T-helper 1 cell treated with Interleukin-12 subunit alpha and Interleukin-12 subunit beta and Interleukin-4 antibody, amounts not matched to agents 30 ng/mL and 1 ng/mL, for 36 hours (primary cell): Measurements from ENCODE around the gene COL23A1. TPM values are rescaled to one million over a fixed set of nuclear protein-coding genes. Genes with fewer than 3 reads are reported as not detected.

Experiments
- intact Hi-C: fragments of 100-400 bp; cut with micrococcal nuclease; formaldehyde crosslinking; loops from one replicate; pipeline ENCODE4 v1.15.1; 2024
- total RNA-seq: library from RNA; stranded (reverse); gene quantifications from 2 replicates; pipeline ENCODE4 v1.2.3, GENCODE V29; 2022

COL23A1 gene
- total RNA-seq, 1 donor from 2014 or later = not detected

DNA sequence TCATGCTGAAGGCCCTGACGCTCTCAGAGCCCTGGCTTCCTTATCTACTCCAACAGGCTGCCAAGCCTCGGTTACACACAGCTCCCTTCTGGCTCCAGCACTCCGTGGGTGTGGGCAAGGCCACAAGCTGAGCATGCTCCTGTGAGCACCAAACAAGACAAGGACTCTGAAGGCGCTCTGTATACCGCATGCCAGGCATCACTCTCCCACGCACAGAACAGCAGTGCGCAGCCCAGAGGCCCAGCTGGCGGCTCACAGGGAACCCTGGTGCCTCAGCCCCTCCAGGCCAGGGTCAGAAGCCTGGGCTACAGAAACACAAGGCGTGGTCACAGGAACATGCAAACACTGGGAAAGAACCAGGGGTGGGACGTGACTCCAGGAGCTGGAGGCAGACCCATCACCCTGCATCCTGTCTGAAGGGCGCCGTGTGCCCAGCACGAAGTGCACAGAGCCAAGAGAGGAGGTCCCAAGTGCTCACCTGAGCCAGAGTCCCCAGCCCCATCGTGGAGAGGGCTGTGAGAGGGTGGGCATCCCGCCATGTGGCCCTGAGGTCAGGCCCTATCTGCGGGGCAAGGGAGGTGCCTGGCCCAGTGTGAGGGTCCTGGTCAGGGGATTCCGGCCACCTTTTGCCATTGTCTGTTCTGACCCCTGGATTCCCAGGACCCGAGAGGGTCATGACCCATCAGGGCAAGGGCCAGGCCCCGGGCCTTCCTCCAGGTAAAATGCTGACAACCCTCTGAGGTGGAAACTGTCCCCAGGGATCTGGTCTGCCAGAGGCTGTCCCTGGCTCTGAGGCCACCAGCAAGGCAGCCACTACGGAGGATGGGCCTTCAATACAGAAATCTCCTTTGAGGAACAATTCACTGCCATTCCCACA lies 54.7 kb downstream of the COL23A1 start:
- intact Hi-C loops = no loop called here

GRCh38 chr5:178533136-178533535 lies 57.1 kb downstream of the COL23A1 start:
- intact Hi-C loops = no loop called here

- intact Hi-C loops = no loop called here
These were observed 57.5 kb downstream of the COL23A1 start for GRCh38 chr5:178532666-178533065.

- intact Hi-C loops = no loop called here
These were observed 58.0 kb downstream of the COL23A1 start for GRCh38 chr5:178532236-178532635.

GRCh38 chr5:178531786-178532185 lies 58.4 kb downstream of the COL23A1 start:
- intact Hi-C loops = no loop called here

GRCh38 chr5:178530526-178530925 lies 59.7 kb downstream of the COL23A1 start:
- intact Hi-C loops = no loop called here

GRCh38 chr5:178529080-178529479 lies 61.1 kb downstream of the COL23A1 start:
- intact Hi-C loops = no loop called here

- intact Hi-C loops = no loop called here
These were observed 62.5 kb downstream of the COL23A1 start for GRCh38 chr5:178527458-178528307.

DNA sequence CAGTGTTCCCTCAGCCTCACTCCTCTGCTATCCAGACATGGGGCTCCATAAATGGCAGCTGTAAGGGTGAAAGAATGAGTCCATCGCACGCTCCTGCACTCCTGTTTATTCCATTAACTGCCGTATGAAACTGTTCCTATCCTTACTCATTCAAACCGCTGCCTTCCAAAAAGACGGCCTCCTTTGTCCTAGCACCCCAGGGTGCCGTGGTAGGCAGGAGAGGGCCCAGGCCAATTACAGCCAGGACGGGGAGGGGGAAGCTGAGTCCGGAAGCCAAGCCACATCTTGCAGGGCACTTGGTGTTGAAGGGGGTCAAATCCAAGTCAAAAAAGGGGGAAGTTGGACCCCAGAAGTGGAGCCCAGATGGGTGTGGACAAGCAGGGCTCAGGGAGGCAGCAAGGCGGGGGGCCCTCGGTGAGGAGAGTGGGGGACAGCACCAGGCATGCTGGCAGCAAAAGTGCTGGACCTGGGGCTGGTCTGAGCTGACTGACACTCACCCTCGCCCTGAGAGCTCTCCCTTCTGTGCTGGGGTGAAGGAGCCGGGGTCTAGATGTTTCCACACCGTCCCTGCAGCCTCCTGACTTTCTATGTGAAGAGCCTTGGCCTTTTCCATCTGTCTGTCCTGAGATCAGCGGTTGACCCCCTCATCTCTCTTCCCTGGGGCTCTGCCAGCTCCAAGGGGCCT lies 63.3 kb downstream of the COL23A1 start:
- intact Hi-C loops = no loop called here

GRCh38 chr5:178525906-178526732 lies 64.1 kb downstream of the COL23A1 start:
- intact Hi-C loops = no loop called here

DNA sequence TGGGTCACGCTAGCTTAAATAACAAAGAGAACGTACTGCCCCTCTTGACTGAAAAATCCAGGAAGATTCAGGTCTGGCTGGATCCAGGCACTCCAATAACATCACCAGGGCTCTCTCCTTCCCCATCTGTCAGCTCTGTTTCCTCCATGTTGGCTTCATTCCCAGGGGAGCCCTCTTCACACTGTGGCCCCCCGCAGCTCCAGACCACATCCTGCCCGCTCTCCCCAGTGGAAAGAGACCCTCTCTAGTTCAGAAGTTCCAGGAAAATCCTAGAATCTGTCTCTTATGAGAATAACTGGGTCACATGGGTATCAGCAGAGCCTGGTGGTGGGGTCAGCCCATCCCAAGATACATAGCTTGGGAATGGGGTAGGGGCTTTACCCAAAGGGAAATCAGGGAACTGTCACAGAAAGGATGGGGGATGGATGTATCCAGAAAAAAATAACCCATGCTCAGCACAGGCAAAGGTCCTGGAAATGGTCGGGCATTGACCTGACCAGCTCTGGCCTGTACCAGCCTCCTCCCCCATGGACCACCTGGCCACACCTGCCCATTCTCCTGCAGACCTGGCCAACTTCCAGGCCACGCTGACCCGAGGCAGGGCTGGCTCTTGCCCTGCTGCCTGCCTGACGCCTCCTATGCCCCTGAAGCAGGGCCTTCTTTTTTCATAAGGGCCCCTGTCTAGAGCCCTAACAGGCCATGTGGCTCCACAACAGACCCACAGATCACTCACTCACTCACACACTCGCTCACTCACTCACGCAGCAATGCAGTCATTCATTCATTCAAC lies 65.9 kb downstream of the COL23A1 start:
- intact Hi-C loops = no loop called here

- intact Hi-C loops = no loop called here
These were observed 67.8 kb downstream of the COL23A1 start for GRCh38 chr5:178522361-178522760.

GRCh38 chr5:178520851-178521250 lies 69.3 kb downstream of the COL23A1 start:
- intact Hi-C loops = no loop called here

DNA sequence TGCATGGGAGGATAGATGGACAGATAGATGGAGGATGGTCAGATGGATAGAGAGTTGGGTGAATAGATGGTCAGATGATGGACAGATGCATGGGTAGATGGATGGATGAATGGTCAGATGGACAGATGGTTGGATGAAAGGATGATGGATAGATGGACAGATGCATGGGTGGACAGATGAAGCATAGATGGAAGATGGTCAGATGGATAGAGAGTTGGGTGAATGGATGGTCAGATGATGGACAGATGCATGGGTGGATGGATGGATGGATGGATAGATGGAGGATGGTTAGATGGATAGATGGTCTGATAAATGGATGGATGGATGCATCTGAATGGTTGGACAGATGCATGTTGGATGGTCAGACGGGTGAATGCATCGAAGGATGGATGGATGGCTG lies 70.4 kb downstream of the COL23A1 start:
- intact Hi-C loops = no loop called here

DNA sequence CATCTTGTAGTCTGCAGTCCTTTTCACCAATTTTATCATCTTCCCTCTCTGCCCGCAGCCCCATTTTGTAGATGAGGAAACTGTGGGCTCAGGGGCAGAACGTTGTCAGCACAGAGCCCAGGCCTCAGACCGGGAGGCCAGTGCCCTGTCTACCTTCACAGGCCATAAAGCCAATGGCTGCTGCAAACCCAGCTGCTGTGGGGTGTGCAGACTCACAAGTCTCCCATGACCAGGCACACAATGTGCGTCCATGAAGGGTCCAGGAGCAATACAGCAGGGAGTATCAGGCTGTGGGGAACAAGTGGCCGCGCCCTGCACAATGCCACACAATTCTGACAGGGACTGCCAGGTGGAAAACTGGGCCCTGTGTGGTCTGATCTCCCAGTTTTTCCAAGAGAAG lies 71.0 kb downstream of the COL23A1 start:
- intact Hi-C loops = no loop called here

DNA sequence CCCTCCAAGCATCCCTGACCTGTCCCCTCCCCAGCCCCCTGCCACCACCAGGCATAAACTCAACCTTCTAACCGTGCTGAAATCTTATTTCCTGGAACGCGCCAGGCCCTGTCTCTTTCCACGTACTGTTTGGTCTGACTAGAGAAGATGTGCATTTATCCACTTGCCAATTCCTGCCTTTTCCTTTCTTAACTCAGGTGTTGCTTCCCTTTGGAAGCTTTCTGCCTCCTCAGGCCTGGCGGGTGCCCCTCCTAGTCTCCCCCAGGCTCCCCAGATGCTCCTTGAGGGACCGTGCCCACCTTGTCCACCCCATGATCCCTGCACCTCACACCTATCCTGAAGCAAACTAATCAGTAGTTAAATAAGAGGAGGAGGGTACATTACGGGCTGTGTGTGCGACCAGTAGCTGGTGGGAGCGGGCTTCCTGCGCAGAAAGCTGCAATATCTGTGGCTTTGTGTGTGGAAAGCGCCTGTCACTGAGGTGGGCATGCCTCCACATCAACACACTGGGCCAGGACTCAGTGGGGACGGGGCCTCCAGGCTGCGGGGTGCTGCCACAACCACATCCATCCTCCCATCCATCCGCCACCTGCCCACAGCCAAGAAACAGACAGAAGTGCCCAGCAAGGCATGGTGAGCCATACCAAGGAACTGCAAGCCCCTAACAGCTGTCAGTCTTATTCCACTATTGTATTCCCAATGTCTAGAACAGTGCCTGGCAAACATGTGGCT lies 73.5 kb downstream of the COL23A1 start:
- intact Hi-C loops = no loop called here

DNA sequence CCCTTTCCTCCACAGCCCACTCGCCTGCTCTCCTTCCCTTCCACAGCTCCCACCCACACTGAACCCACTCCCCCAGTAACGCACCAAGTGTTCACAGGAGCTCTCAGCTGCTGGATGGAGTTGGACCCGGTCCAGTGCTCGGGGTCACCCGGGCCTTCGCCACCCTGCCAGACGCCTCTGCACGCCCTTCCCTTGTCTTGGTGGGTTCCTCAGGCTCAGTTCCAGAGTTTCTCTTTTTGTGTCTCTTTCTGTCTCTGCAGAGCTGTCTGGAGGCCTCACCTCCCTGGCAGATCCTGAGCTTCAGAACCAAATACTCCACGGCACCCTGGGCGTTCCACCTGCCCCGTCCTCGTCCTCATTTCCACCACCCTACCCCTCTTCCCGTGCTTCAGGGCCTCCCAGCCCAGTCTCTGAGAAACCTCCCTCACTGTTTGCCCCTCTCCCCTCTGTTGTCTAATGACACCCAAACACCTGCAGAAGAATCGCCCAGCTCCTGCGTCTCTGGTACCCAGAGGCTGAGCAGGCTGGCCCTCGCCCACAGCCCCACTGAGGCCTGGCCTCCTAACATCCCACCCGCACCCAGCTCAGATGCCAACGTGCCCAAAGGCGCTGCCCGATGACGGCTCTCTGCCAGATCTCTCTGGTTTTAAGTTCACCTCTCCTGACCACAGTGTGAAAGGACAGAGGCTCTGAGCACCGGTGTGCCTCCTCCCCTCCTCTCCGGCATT lies 74.3 kb downstream of the COL23A1 start:
- intact Hi-C loops = no loop called here

DNA sequence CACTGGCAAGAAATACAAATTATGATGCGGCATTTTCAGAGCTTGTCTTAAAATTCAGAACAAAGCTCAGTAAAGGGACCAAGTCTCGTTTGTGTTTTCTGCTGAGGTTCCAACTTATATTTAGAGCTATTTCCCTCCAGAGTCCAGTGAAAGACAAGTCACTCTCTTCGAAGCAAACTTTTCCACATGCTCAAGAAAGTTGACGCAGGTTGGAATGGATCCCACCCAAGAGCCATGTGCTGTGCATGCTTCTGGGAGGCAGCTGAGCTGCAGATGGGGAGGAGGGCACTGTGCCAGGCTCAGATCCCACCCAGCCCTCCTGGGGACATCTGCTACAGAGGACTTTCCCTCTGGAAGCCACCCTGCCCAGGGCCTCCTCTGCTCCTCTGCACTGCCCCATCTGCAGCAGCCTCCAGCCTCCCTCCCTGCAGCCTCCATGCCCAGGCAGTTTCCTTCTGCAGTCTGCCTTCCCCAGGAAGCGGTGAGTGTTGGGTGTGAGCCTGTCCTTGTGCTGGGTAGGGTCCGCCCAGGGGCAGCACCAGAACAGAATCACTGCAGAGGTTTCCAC lies 75.3 kb downstream of the COL23A1 start:
- intact Hi-C loops = no loop called here
